HG02943 (cell line): Measurements from ENCODE around the gene ATP10A.
"Not testable (repeated sequence)": the region's sequence is repeated elsewhere in the genome, so short reads cannot be mapped to it uniquely, and the experiment has no call there.

Source experiments
- ATAC-seq: cut with Tn5 transposase; IDR thresholded peaks from one replicate; pipeline ENCODE4 v1.9.1; 2021; ENCODE audit warnings: mild to moderate bottlenecking, low read depth, moderate library complexity; ENCODE audit not compliant: unreplicated experiment

ATP10A gene

DNA sequence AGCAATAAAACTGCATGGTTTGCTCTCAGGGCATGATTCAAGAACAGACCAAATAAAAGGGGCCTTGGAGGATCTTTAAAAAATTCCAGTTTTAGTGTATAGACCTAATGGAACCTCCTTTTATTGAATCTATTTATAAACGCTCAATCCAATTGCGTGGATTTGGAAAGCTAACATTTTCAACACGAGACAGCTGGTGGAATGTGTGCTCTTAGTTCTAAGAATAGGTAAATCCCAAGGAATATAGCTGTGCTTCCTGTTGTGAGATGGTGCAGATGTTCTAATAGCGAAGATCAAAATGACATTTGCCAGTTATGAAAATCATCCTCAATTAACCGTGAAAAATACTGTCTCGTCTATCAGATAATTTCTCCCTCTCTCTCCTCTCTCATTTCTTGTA lies 192.5 kb downstream of the ATP10A start:
- no peak for ATAC-seq

DNA sequence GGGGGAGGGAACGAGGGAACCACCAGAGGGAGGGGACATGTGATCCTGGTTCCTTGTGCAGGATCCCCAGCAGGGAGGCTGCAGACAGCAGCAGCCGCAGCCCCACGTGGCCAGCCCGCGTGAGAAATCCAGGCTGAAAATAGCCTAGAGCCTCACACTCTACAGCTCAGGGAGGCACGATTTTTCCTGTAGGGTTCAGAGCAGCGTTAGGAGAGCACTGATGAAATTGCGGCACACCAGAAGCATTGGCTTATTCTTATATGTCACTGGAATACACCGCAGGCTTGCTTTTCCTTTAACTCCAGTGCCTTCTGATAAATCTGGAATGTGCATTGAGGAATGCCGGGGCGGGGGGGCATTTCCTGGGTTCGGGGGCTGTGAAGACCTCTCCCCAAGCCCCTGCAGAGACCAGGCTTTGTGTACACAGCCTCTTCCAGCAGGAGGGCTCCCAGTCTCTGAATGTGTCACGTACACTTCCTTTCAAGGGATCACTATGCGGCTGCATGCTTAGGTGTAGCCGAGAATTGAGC lies 193.0 kb downstream of the ATP10A start:
- no peak for ATAC-seq

DNA sequence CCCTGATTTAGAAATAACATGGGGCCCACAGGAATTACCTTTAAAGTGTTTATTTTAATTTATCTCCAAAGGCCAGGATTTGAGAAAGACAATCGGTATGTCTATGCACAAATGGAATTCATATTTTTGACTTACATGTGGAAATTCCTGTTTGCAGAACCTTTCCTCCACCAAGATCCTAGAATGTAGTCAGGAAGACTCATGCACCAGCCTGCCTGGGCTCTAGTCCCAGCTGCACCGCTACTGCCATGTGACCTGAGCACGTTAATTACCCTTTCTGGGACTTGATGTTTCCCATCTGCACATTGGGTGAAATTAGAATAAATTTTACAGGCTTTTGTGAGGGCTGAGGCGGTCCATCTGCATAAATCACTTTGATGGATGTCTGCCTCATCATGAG lies 194.2 kb downstream of the ATP10A start:
- ATAC-seq, result no peak

DNA sequence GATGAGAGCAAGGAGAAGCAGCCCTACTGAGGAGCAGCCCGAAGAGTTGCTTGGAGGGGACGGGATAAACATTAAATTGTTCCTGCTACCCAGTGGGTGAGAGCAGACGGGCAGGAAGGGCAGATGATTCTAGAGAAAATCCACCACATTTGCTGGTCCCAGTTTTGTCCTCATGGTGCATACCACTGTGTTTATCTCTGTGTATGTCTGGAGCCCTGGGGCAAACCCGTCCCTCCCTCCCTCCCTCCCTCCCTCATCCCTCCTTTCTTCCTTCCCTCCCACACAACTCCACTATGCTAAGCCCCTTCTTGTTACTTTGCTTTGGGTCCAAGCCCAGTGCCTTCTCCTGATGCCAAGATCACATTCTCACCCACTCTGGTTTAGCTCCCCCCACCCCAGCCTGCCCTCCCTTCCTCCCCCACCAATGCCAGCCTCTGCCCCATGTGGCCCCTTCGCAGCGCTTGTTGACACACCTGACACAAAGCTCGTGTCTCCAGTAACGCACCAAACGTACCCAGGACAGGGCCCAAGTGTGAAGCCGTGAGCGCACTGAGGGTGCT lies 194.8 kb downstream of the ATP10A start:
- no peak for ATAC-seq

DNA sequence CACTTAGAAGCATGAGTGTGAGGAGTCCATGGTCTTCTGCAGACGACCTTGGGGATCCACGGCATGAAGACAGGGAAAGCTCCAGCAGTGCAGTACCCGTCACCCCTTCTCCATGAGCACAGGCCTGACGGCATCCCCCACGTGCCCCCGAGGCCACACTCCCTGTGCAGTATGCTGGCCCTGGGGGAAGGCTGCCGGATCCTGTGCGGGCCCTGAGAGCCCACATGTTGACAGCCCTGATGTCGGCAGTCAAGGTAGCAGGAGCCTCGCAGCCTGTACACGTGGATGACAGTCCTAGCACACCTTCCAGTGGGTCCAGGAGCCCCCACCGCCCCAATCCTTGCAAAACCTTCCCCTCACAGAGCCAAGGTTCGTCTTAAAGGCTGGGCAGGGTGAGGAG lies 195.3 kb downstream of the ATP10A start:
- no peak for ATAC-seq

DNA sequence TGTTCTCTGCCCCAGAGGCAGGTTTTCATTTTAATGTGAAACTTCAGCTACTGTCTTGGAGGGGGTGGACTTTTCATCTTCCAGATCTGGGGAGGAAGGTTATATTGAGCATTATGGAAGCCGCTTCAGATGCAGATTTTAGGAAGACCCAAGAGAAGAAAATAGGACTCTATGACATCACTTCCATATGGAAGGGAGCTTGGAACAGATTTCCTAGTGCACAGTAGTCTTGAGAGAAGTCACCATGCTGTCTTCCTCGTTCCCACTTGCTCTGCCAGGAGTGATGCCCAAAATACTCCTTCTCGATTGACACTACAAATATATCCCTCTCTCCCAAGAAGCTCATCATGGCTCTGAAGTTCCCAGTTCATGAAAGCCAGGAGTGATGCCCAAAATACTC lies 197.2 kb downstream of the ATP10A start:
- no peak for ATAC-seq

DNA sequence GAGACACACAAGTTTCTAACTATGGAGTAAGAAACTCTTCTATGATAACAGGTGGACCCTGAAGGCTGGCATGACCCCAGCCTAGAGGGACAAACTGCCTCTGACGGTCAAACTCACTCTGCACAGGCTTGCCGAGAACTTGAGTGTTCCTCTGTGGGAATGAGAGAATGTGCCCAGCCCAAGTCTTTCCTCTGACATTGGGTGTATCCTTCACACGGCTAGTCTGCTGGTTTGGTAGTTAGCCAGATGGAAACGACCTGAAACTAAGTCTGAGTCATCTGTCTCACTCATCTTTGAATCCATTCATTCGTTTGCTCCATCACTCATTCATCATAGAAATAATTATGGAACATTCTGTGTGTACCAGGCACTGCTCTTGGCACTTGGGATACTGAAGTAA lies 198.4 kb downstream of the ATP10A start:
- ATAC-seq, result no peak

DNA sequence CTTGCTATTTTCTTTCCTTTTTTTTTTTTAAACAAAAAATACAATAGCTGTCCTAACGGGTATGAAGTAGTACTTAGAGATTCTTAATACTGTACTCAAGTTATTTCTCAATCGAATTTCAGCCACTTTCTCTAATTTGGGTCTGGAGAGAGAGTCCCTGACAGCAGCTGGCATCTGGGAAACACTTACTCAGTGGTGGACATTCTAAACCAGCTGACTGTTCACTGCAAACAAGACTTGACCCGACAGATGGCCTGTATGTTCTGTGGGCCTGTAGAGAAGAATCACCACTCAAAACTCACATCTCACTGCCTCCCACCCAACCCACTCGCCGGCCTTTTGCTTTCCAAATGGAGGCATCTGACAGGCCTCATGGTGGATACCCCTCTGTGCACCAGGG lies 199.6 kb downstream of the ATP10A start:
- ATAC-seq, result no peak

DNA sequence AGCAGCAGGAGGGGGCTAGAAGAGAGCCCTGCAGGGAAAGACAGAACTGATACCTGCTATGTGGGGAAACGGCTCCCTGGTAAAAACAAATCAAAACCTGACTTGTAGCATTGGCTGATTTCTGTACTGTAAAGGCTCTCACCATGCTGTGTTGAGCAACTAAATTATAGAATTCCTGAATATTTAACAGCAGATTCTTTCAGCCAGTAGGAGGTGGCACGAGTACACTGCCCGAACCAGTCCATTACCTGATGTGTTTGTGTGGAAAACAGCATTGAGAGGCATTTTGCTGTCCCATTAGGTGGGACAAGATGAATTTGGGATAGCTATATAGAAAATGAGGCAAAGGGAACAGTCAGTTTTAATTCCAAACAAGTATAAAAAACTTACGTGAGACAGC lies 201.2 kb downstream of the ATP10A start:
- no peak for ATAC-seq

DNA sequence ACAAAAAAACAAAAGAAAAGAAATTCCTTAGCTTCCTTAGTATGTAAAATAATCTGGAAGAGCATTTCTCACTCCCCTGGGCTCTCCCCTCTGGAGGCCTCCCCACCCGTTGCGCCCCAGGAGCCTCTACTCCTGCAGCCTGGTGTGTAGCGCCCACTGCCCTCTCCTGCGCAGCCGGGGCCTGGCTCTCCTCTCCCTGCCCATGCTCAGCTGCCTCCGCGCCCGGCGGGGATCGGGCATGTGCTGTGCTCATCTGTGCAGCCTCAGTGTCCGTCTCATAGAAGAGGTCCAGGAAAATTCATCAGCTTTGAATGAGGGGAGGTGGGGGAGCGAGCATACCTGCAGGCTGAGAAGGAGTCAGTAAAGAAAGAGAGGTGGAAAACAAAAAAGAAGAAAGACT lies 203.9 kb downstream of the ATP10A start:
- no peak for ATAC-seq

DNA sequence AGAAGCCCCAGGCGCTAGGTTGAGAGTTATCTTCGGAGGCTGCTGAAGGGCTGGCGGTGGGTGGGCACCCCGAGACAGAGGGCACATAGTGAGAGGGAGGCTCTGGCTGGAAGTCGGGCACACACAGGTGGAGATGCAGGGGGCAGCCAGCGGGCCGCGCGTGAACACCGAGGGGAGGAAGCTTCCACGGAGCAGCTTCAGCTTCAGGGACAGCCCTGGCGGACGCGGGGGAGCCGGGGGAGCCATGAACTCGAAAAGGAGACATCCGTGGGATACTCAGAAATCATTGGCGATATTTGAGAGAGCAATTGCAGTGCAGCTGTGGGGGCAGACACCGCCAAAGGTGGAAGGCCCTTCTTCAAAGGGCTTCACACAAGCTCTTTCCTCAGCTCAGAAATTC lies 204.6 kb downstream of the ATP10A start:
- no peak for ATAC-seq

DNA sequence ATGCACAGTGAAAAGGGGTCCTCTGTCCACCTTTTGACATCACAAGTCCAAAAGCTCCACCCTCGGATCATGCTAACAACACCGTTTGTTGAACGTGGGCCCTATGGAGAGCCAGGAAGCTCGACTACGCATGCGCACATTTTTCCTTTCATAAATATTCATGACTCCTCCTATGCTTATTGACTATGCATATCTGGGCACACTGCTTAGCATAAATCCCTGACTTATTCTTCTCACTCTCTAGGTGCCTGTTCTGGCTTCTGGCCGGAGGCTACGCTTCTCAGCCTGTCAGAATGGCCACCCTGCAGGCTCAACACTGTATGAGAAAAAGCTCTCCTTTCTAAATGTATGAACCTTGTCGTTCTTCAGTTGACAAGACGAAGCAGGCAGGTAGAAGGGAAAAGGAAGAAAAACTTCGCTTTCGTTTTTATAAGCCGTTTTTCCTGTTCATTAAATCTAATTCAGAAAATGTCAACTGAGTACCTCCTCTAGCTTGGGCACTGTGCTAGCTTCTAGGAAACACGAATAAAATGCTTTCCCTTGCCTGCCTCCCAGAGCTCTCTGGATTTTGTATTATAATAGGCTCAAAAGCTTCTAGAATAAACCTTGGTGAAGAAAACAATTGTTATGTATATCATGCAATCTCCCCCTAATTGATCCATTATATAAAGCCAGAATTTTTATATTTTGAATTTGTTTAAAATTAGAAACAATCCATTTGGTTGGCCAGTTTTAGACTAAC lies 207.7 kb downstream of the ATP10A start:
- ATAC-seq, result no peak

DNA sequence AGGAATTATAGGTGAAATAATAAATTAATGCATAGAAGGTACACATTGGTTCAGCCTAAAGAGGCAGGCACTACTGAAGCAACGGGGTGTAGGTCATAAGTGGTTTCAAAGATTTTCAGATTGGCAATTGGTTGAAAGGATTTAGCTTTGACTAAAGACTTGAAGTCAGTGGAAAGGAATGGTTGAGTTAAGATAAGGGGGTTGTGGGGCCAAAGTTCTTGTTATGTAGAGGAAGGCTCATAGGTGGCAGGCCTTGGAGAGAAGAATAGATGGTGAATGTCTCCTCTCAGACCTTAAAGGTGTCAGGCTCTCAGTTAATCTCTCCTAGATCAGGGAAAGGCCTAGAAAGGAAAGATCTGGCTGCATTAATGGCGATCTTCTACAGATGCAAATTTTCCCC lies 209.8 kb downstream of the ATP10A start:
- no peak for ATAC-seq

DNA sequence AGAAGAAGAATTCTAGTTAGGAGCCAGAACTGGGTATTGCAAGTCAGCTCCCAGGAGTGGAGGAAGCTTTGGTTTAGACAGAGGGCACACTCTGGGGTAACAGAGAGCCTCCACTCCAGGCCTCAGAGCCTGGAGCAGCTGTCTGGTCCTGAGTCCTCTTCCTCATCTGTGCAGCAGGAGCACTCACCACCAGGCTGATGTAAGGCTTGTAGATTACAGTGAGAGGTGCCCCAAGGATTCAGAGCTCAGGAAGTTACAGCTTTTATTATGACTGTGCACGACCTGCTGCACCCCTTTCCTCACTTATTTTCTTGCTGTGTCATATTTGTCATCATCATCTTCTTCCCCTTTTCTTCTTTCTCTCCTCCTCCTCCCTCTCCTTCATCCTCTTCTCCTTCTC lies 210.4 kb downstream of the ATP10A start:
- ATAC-seq, result no peak

DNA sequence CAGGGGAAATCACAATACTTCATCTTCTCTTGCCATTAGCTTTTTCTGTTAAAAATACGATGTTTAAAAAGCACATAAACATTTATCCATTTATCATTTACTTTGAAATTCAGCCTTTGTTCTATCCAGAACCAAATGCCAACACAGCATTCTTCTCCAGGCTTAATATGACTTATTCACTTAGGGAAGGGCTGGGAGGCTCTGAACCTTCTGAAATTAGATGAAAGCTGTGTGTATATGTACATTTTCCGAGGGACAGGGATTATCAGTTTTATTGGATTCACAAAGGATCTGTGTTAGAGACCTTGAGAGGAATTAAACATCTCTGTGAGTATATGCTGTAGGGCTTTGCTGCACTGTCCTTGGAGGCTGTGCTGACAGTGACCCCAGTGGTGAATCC lies 213.7 kb downstream of the ATP10A start:
- no peak for ATAC-seq

DNA sequence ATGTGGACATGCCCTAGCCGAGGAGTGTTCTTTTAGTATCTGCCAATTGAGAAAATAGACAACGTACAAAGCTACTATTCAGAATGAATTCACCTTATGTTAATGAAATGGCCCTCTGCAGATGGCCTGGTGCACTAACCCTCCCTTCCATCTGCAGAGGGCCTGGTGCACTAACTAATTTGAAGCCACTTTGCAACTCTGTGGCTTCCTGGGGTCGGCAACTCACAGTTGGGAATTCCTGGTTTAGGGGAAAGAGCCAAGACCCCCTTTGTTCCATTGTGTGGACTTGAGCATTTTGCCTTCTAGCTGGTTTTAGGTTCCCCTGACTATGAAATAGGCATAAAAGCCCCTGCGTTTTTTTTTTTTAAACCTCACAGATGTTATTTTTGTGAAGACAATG lies 220.0 kb downstream of the ATP10A start:
- ATAC-seq, result no peak

DNA sequence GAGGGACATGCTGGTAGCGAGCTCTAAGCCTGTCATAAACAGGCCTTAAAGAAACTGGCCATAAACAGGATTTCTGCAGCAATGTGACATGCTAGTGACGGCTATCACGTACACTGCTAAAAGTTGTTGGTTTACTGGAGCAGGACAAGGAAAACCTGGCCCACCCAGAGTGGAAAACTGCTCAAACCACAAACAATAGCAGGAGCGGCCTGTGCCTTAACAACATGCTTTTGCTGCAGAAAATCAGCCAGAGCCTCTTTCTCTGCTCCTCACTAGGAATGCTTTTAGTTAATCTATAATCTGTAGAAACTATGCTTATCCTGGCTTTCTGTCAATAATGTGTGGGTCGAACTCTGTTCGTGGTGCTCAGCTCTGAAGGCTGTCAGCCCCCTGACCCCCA lies 221.4 kb downstream of the ATP10A start:
- no peak for ATAC-seq

DNA sequence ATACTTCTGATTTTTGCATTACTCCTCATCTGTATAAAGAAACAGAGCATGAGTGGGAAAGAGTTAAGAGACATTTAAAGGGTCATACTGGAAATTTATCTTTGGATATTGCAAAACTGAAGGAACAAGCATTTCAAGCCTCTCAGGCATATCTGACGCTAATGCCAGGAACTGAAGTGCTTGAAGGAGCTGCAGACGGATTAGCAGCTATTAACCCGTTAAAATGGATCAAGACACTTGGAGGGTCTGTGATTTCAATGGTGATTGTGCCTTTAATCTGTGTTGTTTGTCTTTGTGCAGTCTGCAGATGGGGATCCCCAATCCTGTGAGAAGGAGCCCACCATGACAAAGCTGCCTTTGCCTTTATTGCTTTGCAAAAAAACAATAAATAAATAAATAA lies 221.8 kb downstream of the ATP10A start:
- ATAC-seq, result no peak

DNA sequence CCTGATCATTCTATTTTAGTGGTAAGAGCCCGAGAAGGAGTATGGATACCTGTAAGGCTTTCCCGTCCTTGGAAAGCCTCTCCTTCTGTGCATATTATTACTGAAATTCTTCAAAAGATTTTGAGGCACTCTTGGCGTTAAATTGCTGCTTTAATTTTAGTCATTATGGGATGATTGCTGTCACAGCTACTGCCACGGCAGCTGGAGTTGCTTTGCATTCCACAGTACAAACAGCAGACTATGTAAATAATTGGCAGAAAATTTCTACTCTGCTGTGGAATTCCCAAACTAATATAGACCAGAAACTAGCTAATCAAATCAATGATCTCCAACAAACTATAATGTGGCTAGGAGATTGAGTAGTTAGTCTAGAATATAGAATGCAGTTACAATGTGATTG lies 222.2 kb downstream of the ATP10A start:
- not testable (repeated sequence) for ATAC-seq

DNA sequence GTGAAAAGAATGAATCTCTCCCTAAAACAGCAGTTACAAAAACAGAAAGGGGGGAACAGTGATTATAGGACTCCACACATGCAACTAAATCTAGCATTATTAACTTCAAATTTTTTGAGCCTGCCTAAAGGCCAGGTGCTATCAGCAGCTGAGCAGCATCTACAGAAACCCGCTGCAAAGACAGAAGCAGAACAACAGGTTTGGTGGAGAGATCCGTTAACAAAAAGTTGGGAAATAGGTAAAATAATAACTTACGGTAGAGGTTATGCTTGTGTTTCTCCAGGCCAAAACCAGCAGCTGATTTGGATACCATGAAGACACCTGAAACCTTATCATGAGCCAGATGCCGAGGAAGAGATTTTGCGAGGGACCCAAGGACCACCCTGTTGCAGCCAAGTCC lies 222.7 kb downstream of the ATP10A start:
- no peak for ATAC-seq

DNA sequence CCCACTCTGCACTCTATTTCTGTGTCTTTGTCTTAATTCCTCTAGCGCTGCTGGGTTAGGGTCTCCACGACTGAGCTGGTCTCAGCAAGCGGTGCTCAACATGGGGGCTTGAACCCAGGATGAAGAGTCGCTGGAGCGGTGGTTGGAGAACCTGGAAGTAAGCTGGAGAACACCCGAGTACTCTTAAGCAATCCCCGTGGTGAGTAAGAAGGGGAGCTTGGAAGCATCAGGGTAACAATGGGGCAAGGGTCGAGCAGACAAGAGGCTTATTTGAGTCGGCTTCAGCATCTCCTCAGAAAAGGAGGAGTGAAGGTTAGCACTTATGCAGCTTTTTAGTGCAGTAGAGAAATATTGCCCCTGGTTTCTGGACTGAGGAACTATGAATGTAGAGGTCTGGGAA lies 226.6 kb downstream of the ATP10A start:
- ATAC-seq, result not testable (repeated sequence)

DNA sequence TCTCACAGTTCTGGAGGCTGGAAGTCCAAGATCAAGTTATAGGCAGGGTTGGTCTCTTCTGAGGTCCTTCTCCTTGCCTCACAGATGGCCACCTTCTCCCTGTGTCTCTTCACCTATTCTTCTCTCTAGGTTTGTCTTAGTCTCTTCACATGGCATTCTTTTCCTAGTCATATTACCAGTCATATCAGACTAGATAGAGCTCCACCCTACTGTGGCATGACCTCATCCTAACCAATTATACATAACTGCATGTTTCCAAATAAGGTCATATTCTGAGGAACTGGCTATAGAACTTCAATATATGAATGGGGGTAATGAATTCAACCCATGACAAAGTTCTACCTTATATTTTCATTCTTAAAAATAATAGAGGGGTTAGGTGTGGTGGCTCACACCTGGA lies 227.9 kb downstream of the ATP10A start:
- no peak for ATAC-seq
